Renal cortical epithelial cell (primary cell): ENCODE data around the gene STXBP5. TPM values are rescaled to one million over a fixed set of nuclear protein-coding genes. Genes with fewer than 3 reads are reported as not detected.
A peak's percentile ranks its signal among the peaks of the same experiment; 100 is the strongest.

Experiments
- DNase-seq: peaks from one replicate; pipeline ENCODE4 v3.0.0-alpha.2; 2011; ENCODE audit warnings: low read depth
- total RNA-seq: library from RNA; depleted of rRNA; stranded (reverse); fragments of >200 nt; gene quantifications from 2 replicates; pipeline ENCODE4 v1.2.3, GENCODE V29; 2014

The STXBP5 gene
- total RNA-seq, 1 donor from 2014 or later = 28.1 TPM

- no peak for DNase-seq
These were observed 25.9 kb upstream of the STXBP5 start for GRCh38 chr6:147178355-147178754.

- DNase-seq = no peak
These were observed 24.4 kb upstream of the STXBP5 start for GRCh38 chr6:147179809-147180208.

GRCh38 chr6:147180926-147181325, 23.3 kb upstream of the STXBP5 start:
- no peak for DNase-seq

GRCh38 chr6:147184379-147184778, 19.8 kb upstream of the STXBP5 start:
- no peak for DNase-seq

- no peak for DNase-seq
These were observed 19.0 kb upstream of the STXBP5 start for GRCh38 chr6:147185216-147185615.

GRCh38 chr6:147190556-147190955, 13.7 kb upstream of the STXBP5 start:
- DNase-seq = no peak

GRCh38 chr6:147192278-147192911, 11.8 kb upstream of the STXBP5 start:
- no peak for DNase-seq

GRCh38 chr6:147194652-147195411, 9.4 kb upstream of the STXBP5 start:
- DNase-seq = no peak

GRCh38 chr6:147195510-147195909, 8.7 kb upstream of the STXBP5 start:
- no peak for DNase-seq

- DNase-seq = no peak
These were observed 8.2 kb upstream of the STXBP5 start for GRCh38 chr6:147195987-147196386.

GRCh38 chr6:147200711-147201110, 3.5 kb upstream of the STXBP5 start:
- DNase-seq = no peak

GRCh38 chr6:147201885-147202515, 2.2 kb upstream of the STXBP5 start:
- peak; percentile 55 for DNase-seq

- peak; percentile 98 for DNase-seq
These were observed 1.5 kb upstream of the STXBP5 start for GRCh38 chr6:147202516-147203310.

- DNase-seq = peak; percentile 46
These were observed 732 bp upstream of the STXBP5 start for GRCh38 chr6:147203311-147204059.

- DNase-seq = peak; percentile 14
These were observed 660 bp downstream of the STXBP5 start for GRCh38 chr6:147204843-147205311.

- DNase-seq = no peak
These were observed 1.7 kb downstream of the STXBP5 start for GRCh38 chr6:147205690-147206600.

- no peak for DNase-seq
These were observed 3.1 kb downstream of the STXBP5 start for GRCh38 chr6:147207351-147207750.

GRCh38 chr6:147207837-147208754, 3.9 kb downstream of the STXBP5 start:
- DNase-seq = no peak
